ENCODE measurements around the gene SRGAP1. TPM values are rescaled to one million over a fixed set of nuclear protein-coding genes. Genes with fewer than 3 reads are reported as not detected.

The SRGAP1 gene
- 12.6 to 15.6 TPM (median 13.9 TPM) in 5 replicates for total RNA-seq (2022; extraction: Qiagen RNA extraction; ENCODE audit: low read depth)

DNA sequence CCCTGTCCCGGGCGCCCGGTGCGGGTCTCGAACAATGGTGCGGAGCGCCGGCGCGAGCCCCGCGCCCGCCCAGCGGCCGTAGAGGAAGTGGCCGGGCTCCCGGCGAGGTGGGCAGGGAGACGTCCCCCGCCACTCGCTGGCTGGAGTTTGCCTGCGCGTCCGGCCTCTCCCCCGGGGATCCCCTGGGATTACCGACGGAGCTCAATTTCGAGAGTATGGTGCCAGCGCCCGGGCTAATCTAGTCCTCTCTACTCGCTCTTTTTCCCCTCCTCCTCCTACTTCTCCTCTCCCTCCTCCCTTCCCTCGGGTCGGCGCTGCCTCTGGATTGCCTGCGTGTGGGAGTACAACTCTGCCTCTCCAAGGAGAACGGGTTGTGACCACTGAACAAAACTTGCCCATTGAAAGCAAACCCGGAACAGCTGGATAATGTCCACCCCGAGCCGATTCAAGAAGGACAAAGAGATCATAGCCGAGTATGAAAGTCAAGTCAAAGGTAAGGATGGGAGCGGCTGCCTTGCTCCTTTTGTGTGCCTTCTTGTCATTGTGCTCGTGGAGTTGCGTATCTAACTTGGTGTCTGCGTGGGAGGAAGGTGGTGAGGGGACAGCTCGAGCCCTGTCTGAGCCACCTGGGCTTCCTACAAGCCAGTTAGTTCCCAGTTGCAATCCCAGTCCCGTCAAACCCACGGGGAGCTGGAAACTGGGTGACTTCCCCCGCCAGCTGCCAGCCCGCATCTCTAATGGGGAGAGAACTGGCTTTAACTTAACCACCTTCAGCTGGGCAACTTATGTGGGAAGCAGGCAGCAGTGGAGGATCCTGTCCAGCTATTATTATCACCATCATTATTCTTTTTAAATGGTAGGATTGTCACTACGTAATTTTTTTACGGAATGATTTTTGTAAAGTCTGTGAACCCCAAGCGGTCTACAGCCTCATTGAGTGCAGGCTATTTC lies at the start of gene SRGAP1:
Gene SRGAP1 (plus strand): TSS at position 310 of the 951 bp plus-strand sequence. CDS start 117 bp downstream, at position 427.

Other genes starting within 250 kb of the SRGAP1 start
- gene DPY19L2, start 176.2 kb upstream of the SRGAP1 start, total RNA-seq (2022; extraction: Qiagen RNA extraction; ENCODE audit: low read depth), result 1.3 to 2.4 TPM (median 1.8 TPM) in 5 replicates
- gene RXYLT1, start 64.8 kb upstream of the SRGAP1 start, total RNA-seq (2022; extraction: Qiagen RNA extraction; ENCODE audit: low read depth), result 24.2 to 32.3 TPM (median 29.1 TPM) in 5 replicates